ENCODE results near the gene MYO7A.

MYO7A gene

GRCh38 chr11:77170107-77170506 lies 42.1 kb downstream of the MYO7A start:
- in situ Hi-C loops (cut with MboI; ENCODE audit: low pct_unique_long_range_greater_than_20kb, low sequenced_read_pairs, unreplicated experiment) = no loop called here
- DNase-seq (ENCODE audit: low spot score) = no peak
- no peak for TF ChIP-seq CTCF (IDR thresholded peaks at IDR 0.05; ENCODE audit: extremely low read depth, insufficient read depth, missing control alignments)

- DNase-seq (ENCODE audit: low spot score) = no peak
- no peak for TF ChIP-seq CTCF (IDR thresholded peaks at IDR 0.05; ENCODE audit: extremely low read depth, insufficient read depth, missing control alignments)
- in situ Hi-C loops (cut with MboI; ENCODE audit: low pct_unique_long_range_greater_than_20kb, low sequenced_read_pairs, unreplicated experiment) = no loop called here
These were observed 43.2 kb downstream of the MYO7A start for GRCh38 chr11:77171254-77171653.

- in situ Hi-C loops (cut with MboI; ENCODE audit: low pct_unique_long_range_greater_than_20kb, low sequenced_read_pairs, unreplicated experiment) = no loop called here
- DNase-seq (ENCODE audit: low spot score) = no peak
- no peak for TF ChIP-seq CTCF (IDR thresholded peaks at IDR 0.05; ENCODE audit: extremely low read depth, insufficient read depth, missing control alignments)
These were observed 44.0 kb downstream of the MYO7A start for GRCh38 chr11:77171885-77172665.

GRCh38 chr11:77172666-77172982 lies 44.6 kb downstream of the MYO7A start:
- DNase-seq (ENCODE audit: low spot score) = no peak
- TF ChIP-seq CTCF (IDR thresholded peaks at IDR 0.05; ENCODE audit: extremely low read depth, insufficient read depth, missing control alignments) = no peak
- in situ Hi-C loops (cut with MboI; ENCODE audit: low pct_unique_long_range_greater_than_20kb, low sequenced_read_pairs, unreplicated experiment) = no loop called here

- no peak for TF ChIP-seq CTCF (IDR thresholded peaks at IDR 0.05; ENCODE audit: extremely low read depth, insufficient read depth, missing control alignments)
- in situ Hi-C loops (cut with MboI; ENCODE audit: low pct_unique_long_range_greater_than_20kb, low sequenced_read_pairs, unreplicated experiment) = no loop called here
- DNase-seq (ENCODE audit: low spot score) = no peak
These were observed 45.4 kb downstream of the MYO7A start for GRCh38 chr11:77173494-77173893.

- in situ Hi-C loops (cut with MboI; ENCODE audit: low pct_unique_long_range_greater_than_20kb, low sequenced_read_pairs, unreplicated experiment) = no loop called here
These were observed 46.5 kb downstream of the MYO7A start for GRCh38 chr11:77174559-77174958.

More at GRCh38 chr11:77174559-77174958, 46.5 kb downstream of the MYO7A start:
- no peak for TF ChIP-seq CTCF (IDR thresholded peaks at IDR 0.05; ENCODE audit: extremely low read depth, insufficient read depth, missing control alignments)
- DNase-seq (ENCODE audit: low spot score) = no peak
